Activated T-cell treated with anti-CD3 and anti-CD28 coated beads, Interleukin-2, amount 50 U/mL, for 1 hour (primary cell): ENCODE results near the gene TNS2.

Source experiments
- DNase-seq: peaks from one replicate; pipeline ENCODE4 v3.0.0-alpha.2; 2020

Gene TNS2

DNA sequence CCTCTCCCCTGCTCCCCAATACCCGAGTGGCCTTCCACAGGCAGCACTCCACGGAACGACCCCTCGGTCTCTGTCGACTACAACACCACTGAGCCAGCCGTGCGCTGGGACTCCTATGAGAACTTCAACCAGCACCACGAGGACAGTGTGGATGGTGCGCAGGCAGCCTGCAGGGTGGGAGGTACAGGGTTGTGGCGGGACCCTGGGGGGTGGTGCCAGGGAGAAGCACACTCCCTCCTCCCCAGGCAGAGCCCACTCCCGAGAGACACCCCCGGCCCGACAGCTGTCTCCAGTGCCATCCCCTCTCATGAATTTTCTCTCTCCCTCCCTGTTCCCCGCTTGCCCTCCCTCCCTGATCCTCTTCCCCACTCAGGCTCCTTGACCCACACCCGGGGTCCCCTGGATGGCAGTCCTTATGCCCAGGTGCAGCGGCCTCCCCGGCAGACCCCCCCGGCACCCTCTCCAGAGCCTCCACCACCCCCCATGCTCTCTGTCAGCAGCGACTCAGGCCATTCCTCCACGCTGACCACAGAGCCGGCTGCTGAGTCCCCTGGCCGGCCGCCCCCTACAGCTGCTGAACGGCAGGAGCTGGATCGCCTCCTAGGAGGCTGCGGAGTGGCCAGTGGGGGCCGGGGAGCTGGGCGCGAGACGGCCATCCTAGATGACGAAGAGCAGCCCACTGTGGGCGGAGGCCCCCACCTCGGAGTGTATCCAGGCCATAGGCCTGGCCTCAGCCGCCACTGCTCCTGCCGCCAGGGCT lies 9.0 kb downstream of the TNS2 start:
- DNase-seq = no peak

DNA sequence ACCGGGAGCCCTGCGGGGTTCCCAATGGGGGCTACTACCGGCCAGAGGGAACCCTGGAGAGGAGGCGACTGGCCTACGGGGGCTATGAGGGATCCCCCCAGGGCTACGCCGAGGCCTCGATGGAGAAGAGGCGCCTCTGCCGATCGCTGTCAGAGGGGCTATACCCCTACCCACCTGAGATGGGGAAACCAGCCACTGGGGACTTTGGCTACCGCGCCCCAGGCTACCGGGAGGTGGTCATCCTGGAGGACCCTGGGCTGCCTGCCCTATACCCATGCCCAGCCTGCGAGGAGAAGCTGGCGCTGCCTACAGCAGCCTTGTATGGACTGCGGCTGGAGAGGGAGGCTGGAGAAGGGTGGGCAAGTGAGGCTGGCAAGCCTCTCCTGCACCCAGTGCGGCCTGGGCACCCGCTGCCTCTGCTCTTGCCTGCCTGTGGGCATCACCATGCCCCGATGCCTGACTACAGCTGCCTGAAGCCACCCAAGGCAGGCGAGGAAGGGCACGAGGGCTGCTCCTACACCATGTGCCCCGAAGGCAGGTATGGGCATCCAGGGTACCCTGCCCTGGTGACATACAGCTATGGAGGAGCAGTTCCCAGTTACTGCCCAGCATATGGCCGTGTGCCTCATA lies 9.7 kb downstream of the TNS2 start:
- no peak for DNase-seq

DNA sequence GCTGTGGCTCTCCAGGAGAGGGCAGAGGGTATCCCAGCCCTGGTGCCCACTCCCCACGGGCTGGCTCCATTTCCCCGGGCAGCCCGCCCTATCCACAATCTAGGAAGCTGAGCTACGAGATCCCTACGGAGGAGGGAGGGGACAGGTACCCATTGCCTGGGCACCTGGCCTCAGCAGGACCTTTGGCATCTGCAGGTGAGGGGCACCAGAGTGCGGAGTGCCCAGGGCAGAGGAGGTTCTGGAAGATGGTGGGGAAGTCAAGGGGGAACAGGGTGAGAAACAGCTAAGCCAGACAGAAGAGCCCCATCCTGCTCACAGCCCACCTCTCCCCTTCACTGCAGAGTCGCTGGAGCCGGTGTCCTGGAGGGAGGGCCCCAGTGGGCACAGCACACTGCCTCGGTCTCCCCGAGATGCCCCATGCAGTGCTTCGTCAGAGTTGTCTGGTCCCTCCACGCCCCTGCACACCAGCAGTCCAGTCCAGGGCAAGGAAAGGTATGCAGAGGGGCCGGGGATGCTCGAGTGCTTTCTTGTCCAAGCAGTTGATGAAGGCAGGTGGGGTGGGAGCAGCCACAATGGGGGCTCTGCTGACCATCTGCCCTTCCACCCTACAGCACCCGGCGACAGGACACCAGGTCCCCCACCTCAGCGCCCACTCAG lies 10.3 kb downstream of the TNS2 start:
- peak; percentile 15 for DNase-seq

DNA sequence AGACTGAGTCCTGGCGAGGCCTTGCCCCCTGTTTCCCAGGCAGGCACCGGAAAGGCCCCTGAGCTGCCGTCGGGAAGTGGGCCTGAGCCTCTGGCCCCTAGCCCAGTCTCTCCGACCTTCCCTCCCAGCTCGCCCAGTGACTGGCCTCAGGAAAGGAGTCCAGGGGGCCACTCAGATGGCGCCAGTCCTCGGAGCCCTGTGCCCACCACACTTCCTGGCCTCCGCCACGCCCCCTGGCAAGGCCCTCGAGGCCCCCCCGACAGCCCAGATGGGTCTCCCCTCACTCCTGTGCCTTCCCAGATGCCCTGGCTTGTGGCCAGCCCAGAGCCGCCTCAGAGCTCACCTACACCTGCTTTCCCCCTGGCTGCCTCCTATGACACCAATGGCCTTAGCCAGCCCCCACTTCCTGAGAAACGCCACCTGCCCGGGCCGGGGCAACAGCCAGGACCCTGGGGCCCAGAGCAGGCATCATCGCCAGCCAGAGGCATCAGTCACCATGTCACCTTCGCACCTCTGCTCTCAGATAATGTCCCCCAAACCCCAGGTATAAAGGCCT lies 10.9 kb downstream of the TNS2 start:
- DNase-seq = peak; percentile 19

DNA sequence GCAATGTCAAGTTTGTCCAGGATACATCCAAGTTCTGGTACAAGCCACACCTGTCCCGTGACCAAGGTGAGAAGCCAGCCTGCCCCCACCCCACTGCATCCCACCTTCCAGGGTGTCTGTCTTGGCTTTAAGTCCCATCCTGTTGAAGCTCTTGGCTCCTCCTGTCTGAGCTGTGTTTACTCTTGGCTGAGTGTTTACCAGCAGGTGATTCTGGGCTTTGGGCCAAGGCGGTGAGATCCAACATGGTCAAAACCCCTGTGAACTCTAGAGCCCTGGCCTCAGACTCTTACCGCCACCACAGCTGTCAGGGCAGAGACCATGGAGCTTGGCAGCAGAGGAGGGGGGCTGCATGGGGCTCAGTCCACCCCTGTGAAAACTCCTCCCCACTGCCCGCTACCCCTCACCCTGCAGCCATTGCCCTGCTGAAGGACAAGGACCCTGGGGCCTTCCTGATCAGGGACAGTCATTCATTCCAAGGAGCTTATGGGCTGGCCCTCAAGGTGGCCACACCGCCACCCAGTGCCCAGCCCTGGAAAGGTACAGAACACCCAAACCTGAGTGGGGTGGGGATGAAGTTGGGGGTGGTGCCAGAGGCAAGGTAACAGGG lies 11.6 kb downstream of the TNS2 start:
- peak; percentile 25 for DNase-seq

DNA sequence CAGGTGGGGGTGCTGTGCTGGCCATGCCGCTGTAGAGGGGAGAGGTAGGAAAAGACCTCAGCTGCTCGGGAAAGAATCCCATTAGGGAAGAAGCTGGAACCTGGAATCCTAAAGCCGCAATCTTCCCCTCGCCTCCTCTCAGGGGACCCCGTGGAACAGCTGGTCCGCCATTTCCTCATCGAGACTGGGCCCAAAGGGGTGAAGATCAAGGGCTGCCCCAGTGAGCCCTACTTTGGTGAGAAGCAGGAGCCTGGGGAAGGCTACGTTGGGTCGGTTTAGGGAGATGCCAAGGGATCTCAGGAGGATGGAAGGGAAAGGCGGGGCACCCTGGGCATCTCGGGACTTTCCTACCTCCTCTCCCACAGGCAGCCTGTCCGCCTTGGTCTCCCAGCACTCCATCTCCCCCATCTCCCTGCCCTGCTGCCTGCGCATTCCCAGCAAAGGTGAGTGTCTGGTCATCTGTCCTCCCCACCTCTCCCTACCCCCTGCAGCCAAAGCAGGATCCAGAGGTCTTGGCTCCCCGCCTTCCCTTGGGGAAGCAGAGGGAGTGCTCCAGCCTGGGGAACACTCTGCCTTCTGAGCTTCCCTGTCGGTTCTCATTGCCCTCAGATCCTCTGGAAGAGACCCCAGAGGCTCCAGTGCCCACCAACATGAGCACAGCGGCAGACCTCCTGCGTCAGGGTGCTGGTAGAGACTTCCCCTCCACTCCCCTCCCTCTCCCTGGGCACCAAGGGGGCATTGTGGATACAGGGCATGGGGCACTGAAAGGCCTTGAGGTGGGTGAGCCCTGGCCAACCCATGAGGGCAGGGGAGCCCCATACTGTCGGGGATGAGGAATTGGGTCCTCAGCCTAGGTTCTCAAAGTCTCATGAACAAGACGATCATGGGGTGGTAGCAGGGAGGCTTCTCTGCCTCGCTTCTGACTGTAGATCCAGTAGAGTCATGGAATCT lies 12.4 kb downstream of the TNS2 start:
- DNase-seq = peak; percentile 18

DNA sequence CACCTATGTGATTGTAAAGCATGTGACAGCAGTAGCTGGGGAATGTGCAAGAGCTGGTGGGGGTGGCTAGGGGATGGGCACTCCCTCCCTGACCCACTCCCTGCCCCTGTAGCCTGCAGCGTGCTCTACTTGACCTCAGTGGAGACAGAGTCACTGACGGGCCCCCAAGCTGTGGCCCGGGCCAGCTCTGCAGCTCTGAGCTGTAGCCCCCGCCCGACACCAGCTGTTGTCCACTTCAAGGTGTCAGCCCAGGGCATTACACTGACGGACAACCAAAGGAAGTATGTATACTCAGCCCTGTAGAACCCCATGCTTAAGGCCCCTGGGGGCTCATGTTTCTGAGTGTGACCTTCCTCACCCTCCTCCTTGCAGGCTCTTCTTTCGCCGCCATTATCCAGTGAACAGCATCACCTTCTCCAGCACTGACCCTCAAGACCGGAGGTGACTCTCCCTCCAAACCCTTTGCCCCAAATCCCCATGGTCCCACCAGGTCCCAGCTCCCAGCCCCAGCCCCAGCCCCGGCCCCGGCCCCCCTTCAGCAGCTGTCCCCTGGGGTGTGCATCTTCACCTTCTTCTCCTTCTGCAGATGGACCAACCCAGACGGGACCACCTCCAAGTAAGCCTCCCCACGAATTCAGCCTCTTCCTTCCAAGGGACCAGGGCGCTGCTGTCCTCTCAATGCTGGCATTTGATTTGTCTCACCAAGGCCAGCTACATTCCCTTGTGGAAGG lies 13.3 kb downstream of the TNS2 start:
- peak; percentile 13 for DNase-seq

DNA sequence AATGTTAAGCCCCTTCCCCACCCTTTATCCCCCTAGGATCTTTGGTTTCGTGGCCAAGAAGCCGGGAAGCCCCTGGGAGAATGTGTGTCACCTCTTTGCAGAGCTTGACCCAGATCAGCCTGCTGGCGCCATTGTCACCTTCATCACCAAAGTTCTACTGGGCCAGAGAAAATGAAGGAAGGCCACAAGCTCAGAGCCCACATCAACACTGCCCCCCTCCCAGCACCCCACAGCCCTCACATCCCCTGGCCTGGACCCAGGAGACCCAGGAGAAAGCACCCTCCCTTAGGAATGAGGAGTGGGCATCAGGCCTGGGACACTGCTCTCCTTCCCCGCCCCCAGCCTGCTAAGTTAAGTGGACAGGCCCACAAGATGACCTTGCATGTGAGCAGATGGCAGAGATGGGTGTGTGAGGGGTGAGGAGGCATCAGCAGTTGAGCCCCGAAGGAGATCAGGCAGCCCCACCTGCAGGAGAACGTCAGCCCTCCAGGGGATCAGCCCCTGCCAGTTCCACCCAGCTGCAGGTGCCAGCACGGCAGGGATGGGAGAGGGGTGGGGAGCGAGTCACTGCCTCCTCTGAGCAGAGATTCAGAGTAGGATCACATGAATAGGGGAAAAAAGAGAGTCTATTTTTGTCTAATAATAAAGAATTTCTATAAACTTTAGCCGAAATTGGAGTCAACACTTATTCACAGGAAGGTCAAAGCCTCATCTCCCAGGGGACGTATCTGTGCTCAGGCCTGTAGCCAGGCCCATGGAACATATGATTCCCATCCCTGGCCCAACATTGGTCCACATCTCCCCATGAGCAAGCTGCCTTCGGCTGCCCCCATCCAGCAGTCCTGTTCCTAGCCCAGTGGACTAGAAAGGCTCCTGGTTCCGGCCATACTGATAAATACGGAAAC lies 14.1 kb downstream of the TNS2 start:
- peak; percentile 15 for DNase-seq

DNA sequence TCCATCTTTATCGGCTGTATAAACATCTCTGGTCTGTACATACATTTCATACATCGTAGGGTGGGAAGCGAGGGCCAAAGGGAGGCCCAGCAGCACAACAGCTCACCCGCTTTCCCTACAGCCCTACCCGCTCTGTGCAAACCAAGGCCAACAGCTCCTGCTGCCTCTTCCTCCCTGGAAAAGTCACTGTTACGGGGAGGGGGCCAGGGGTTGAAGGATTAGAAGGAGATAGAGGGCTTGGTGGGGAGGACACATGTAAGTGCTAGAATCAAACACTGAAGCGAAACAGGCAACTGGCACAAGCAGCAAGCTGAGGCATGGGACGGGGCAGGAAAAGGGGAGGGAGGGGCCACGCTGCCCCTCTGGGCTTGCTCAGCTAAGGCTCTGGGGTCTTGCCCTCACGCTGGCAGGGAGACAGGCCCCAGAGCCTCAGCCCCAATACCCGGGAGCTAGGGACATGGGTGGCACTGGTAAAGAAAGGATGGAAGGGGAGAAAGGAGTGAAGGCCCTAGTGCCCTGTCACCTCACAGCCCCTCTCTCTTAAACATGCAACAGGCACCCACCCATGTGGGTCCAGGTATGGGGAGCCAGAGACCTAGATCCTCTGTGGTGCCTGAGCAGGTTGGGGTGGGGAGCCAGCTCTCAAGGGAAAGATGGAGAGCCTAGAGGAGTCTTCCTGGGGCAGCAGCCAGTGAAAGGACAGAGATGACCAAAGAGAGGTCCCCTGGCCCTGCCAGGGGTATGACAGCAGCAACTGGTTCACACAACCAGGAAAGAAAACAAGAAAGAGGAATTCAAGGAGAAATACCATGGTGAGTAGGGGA lies 15.0 kb downstream of the TNS2 start:
- peak; percentile 14 for DNase-seq

DNA sequence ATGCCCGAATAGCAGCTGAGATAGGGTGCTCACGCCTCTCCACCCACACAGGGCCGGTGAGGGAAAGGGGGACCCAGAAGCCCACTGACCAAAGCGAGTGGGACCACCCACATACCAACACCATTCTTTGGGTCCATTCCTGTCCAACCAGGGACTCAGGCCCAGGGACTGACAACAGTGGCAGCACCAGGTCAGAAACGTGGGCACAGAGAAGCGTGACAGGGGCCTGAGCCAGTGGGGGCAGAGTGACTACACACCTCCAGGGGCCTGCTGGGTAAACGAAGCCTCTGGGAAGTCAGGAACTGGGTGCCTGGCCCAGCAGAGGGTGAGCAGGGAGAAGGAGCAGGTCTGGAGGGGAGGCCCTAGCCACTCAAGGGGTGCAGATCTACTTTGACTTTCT lies 15.6 kb downstream of the TNS2 start:
- DNase-seq = no peak

DNA sequence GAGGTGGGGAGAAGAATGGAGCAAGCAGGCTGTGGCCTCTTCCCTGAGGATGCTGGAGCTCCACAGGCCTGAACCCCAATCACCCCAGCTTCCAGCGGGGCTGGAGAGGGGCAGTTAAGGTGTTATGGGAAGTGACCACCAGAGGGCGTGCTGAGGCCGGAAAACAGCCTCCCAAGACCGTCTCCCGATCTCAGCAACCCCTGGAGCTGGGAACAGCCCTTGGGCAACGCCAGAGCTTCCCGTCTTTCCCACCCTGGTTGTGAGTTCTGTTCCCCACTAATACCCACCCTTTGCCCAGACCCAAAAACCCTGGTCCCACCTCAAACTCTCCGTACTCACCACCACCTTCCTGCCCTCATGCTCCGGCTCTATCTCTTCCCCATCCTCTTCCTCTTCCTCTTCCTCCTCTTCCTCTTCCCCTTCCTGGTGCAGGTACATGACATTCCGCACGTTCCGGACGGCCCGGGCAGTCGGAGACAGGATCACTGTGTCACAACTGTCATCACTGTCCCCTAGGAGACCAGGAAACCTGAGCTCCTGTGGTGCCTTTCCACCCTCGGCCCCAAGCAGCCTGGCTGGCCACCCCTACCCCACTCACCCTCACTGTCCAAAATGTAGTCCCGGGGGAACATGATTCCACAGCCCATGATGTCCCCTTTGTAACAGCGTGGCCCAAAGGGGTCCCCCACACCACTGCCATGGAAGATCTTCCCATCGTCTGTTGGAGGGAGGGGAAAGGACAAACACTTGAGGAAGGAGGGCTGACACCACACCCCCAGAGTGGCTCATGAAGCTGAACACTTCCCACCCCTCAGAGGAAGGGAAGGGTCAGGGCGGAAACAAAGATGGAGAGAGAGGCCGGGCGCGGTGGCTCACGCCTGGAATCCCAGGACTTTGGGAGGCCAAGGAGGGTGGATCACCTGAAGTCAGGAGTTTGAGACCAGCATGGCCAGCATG lies 16.4 kb downstream of the TNS2 start:
- peak; percentile 73 for DNase-seq

DNA sequence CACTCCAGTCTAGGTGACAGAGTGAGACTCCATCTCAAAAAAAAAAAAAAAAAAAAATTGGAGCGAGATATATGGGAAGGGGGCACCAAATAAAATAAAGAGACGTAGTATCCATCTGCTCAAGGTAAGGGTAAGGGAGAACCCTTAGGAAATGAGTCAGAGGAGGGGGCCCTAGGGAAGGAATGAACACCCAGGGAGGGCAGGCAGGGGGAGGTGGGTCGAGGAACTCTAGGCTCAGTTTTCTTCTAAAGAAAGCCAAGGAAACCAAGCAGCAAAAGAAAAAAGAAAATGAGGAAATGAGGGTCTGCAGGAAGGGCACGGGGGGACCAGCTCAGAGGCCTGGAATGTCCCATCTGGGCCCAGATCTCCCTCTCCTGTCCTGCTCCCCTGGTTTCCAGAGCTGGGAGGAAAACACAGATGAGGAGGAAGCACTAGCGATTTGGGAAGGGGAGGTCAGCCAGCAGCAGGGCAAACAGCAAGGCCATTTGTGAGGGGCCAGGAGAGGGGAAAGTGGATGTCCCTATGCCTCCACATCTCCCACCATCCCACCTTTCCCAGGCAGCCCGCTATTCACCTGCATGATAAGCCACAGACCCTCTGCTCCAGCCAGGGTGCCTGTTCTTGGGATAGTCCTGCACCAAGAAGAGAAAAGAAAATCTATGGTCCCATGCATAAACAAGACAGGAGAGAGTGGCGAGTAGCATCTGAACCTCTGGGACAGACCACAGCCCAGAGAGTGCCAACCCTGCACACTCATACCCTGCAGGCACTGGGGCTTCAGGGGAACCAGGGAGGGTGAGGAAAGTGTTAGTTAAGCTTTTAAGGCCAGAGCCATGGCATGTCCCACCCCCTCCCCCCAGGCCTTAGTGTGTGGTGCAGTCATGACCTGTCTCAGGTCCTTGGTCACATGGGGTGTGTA lies 17.5 kb downstream of the TNS2 start:
- DNase-seq = no peak

DNA sequence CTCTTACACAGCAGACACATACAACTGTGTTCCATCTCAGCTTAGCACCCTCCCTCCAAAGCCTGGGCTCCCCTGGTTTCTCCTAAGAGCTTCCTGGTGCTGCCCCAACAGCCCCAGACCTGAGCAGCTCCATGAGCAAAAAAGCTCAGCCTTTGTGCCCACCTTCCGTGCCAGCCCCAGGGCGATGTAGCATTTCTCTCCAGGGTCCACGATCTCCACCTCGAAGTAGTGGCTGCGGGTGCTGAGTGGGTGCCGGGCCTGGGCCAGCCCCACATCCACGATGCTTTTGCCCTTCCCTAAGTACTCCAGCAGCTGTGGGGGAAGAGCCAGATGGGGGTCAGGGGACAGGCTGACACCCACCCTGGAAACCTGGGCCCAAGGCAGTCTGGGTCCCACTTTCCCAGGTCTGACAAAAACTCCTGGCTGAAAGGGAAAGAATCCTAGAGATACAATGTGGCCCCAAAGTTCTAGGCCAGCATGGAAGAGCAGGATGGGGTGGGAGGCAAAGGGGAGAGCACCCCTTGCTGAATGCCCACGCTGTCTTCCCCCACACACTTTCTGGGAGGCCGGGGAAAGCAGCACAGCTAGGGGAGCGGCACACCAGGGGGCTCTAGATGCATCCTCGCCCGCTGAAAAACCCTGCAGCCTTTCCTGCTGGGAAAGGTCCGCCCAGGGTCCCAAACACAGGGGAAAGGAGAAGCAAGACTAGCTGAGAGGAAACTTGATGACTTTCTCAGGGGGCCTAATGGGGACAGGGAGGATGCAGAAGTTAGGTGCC lies 18.3 kb downstream of the TNS2 start:
- no peak for DNase-seq

DNA sequence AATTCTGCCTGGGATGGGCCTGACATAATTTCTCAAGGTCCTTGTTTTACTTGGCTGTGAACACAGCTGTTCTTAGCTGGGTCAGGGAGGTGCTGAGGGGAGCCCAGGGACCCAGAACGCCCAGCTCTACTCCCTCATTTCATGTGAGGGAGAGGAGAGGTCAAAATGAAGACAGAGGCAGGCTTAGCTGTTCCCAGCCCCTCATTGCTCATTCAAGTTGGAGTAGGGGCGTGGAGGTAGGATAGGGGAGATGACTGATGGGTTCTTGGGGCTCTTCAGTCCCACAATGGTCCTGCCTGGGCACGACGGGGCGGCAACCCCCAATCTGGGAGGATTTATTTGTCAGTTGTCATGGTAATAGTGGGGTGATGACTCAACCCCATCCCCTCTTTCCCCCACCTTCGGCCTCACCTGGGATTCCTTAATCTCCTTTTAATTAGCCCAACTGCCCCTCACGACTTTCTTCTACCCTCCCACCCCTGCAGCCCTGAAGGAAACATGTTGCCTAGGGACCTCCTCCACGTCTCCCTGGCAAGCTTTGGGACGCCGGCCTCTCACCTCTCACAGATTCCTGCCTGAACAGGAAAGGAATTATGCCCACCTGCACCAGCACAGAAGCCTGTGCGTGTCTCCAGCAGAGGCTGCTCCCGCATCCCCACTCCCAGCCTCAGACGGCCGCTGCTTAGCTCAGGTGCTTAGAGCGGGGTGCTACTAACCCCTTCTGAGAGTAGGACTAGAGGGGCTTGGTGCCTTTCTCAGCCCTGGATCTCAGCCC lies 19.1 kb downstream of the TNS2 start:
- no peak for DNase-seq

DNA sequence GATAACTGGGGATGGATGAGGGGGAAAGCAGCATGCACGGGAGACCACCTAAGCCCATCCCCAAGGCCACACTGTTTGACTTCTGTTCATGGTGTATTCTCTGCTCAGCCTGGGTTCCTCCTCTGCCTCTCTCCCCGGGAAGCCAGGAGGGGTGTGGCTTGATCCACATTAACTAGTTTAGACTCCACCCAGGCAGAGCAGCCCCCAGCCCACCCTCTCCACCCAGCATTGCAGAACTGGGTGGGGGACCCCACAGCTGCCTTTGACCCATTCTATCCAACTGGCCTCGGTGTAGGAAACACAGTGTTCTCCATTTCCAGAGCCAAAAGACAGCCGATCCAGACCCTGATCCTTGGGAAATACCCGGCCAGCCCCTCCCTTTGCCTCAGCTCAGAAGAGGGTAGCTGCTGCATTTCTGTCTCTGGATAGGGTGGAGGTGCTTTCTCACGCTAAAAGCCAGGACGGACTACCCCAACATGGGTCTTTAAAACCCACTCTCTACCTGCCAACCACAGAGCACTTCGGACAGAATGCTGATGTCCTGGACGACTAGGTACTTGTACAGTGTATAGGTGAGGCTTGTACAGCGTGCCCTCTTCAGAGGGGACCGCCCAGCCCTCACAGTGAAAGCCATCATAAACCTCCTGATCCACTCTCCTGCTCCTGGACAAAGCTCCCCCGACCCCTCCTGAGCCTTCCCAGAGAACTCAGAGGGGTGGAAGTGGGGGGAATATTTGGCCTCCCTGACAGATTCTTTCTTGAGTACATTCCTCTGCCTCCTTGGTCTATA lies 20.0 kb downstream of the TNS2 start:
- DNase-seq = no peak
